NB4 (cell line): ENCODE data around the gene FTSJ3.

ENCODE experiments used
- CTCF ChIP-seq: IDR thresholded peaks from one replicate; pipeline ENCODE4 v1.5.1; 2012; ENCODE audit warnings: low read depth, low read length
- MAX ChIP-seq: IDR thresholded peaks from 2 replicates; pipeline ENCODE4 v1.6.1; 2011; ENCODE audit warnings: low read depth, low read length
- POLR2A ChIP-seq: IDR thresholded peaks from 2 replicates; pipeline ENCODE4 v1.6.1; 2011; ENCODE audit warnings: mild to moderate bottlenecking; ENCODE audit not compliant: insufficient read length; ENCODE audit errors: extremely low read depth

GRCh38 chr17:63780928-63781327 is 46.5 kb downstream of the FTSJ3 start:
- no peak for TF ChIP-seq POLR2A
- TF ChIP-seq CTCF: no peak
- no peak for TF ChIP-seq MAX
